ENCODE results near the gene FANCG. TPM values are rescaled to one million over a fixed set of nuclear protein-coding genes. Genes with fewer than 3 reads are reported as not detected.

Gene FANCG
- total and polyA plus RNA-seq, 2 of the 8 experiments (the other 6 are each of a cell fraction or from before 2014, with no cell fraction given): 66.6 to 87.1 TPM

DNA sequence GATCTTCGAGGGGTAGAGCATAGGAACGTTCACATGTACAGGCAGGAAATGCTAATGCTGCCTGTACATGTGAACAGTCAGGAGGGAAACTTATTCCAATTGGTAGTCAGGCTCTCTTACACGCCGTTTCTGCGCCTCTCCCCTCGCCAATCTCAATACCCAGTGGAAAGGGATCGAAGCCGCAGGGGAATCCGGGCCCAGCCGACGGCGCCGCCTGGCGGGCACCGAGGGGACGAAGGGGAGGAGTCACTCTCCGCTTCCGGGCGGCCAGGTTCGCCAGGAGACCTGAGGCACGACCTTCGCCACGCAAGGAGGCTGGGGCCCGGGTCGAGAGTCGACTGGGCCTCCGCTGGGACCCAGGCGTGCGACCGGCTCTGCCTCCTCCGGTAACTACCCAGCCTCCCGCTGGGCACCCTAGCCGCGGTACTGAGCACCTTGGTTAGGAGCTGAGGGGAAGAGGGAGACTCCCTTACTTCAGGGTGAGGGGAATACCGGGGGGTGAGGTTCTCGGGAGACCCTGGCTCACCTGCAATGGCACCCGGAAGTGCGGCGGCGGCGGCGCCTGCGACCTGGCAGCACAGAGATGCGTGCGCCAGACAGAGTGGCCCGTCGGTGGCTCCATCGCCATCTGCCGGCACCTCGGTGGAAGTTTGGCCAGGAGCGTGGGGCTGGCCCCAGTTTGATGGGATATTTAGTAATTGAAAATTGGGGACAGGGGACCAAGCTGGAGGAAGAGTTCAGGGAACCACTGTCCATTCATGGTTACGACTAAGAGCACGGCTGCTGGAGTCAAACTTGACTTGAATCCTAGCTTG lies 16.5 kb upstream of the FANCG start, which contains the start of gene PIGO (continued):
- peak; percentile 92 for TF ChIP-seq TAF7 (optimal IDR thresholded peaks at IDR 0.05; ENCODE audit: borderline replicate concordance, low read depth, low read length)
- peak in 1 of 2 experiments; percentile 94; a peak in 2 of 4 replicates for TF ChIP-seq SIN3A (conservative IDR thresholded peaks at IDR 0.05 in 1 of 2, IDR thresholded peaks at IDR 0.05 in 1 of 2; ENCODE audit: low read depth in 1 of 2, low read length in 2 of 2)
- peak; percentile 57 for TF ChIP-seq KDM4A (IDR thresholded peaks at IDR 0.05; ENCODE audit: low read depth, low read length, severe bottlenecking)
- TF ChIP-seq PHF8 (conservative IDR thresholded peaks at IDR 0.05; ENCODE audit: low read depth, low read length): peak; percentile 100
- 0 out of 2 replicates have a peak, but pooled peaks have one; percentile 18 for TF ChIP-seq EGR1 (IDR thresholded peaks at IDR 0.05; ENCODE audit: borderline replicate concordance, low read depth, low read length)
- TF ChIP-seq SP2 (IDR thresholded peaks at IDR 0.05; ENCODE audit: low read length): peak; percentile 74
- no peak for TF ChIP-seq SIX5 (IDR thresholded peaks at IDR 0.05; ENCODE audit: low read depth, low read length)
- TF ChIP-seq SUZ12 (IDR thresholded peaks at IDR 0.05; ENCODE audit: low read length): no peak
- peak; percentile 94 to 98 for TF ChIP-seq POLR2A (IDR thresholded peaks at IDR 0.05; ENCODE audit: control extremely low read depth in 1 of 2, low read depth in 2 of 2, low read length in 2 of 2)
- no peak for TF ChIP-seq JUN (IDR thresholded peaks at IDR 0.05; ENCODE audit: low read depth, low read length)
- no peak for TF ChIP-seq BCL11A (IDR thresholded peaks at IDR 0.05; ENCODE audit: low read depth in 2 of 2, low read length in 2 of 2)
- peak; percentile 96 for TF ChIP-seq POLR2AphosphoS5 (IDR thresholded peaks at IDR 0.05; ENCODE audit: low read depth, low read length)
- TF ChIP-seq SAP30 (IDR thresholded peaks at IDR 0.05; ENCODE audit: insufficient read depth, insufficient replicate concordance, low read length): no peak
- TF ChIP-seq MAFK (IDR thresholded peaks at IDR 0.05; ENCODE audit: low read depth, low read length): no peak
- TF ChIP-seq GABPA (IDR thresholded peaks at IDR 0.05; ENCODE audit: borderline replicate concordance, insufficient read depth, low read length): peak; percentile 46
- no peak for TF ChIP-seq EZH2 (IDR thresholded peaks at IDR 0.05; ENCODE audit: low read depth, low read length, severe bottlenecking)
- TF ChIP-seq CEBPB (IDR thresholded peaks at IDR 0.05; ENCODE audit: low read depth, low read length): no peak
- TF ChIP-seq BACH1 (IDR thresholded peaks at IDR 0.05; ENCODE audit: low read length): peak; percentile 23; the same call in 1 of the 2 replicates
- no peak; the same call in 1 of the 2 replicates for TF ChIP-seq CHD2 (IDR thresholded peaks at IDR 0.05; ENCODE audit: low read length)
- peak; percentile 81 for TF ChIP-seq CREB1 (IDR thresholded peaks at IDR 0.05)
- 0 out of 2 replicates have a peak, but pooled peaks have one; percentile 46 for TF ChIP-seq RXRA (IDR thresholded peaks at IDR 0.05; ENCODE audit: insufficient read depth, low read depth, low read length)
- no peak for TF ChIP-seq TEAD4 (IDR thresholded peaks at IDR 0.05; ENCODE audit: low read depth, low read length)
- TF ChIP-seq HDAC2 (IDR thresholded peaks at IDR 0.05; ENCODE audit: borderline replicate concordance in 1 of 2, low read depth in 2 of 2, low read length in 2 of 2): peak in 1 of 2 experiments; percentile 71; a peak in 1 of 4 replicates
- TF ChIP-seq RAD21 (IDR thresholded peaks at IDR 0.05 in 1 of 2, conservative IDR thresholded peaks at IDR 0.05 in 1 of 2; ENCODE audit: low read depth in 2 of 2, low read length in 2 of 2): peak; percentile 55 to 72

All from H1 (cell line).